Bronchial epithelial cell (primary cell): ENCODE results near the gene MTREX. TPM values are rescaled to one million over a fixed set of nuclear protein-coding genes. Genes with fewer than 3 reads are reported as not detected.
A peak's percentile ranks its signal among the peaks of the same experiment; 100 is the strongest.

ENCODE experiments used
- DNase-seq: peaks from one replicate; pipeline ENCODE4 v3.0.0-alpha.2; 2010; ENCODE audit warnings: low read depth
- FAIRE-seq: peaks from 2 replicates; lab custom pipeline; 2011; peaks lifted over from hg19 to GRCh38; lab: Jason Lieb, UNC
- H3K27me3 ChIP-seq: 2 replicates; pipeline ENCODE4 v1.5.1; 2011; ENCODE audit warnings: low read length; ENCODE audit not compliant: control insufficient read depth, insufficient read depth
- H3K36me3 ChIP-seq: 2 replicates; pipeline ENCODE4 v1.5.1; 2011; ENCODE audit warnings: low read length; ENCODE audit not compliant: control insufficient read depth, insufficient read depth
- H3K4me3 ChIP-seq: 2 replicates; pipeline ENCODE4 v1.5.1; 2011; ENCODE audit warnings: mild to moderate bottlenecking, low read depth, low read length, control low read depth
- total RNA-seq: library from RNA; depleted of rRNA; stranded (reverse); fragments of >200 nt; gene quantifications from 2 replicates; pipeline ENCODE4 v1.2.1, GENCODE V29; 2014
- TF ChIP-seq, protein P1 (sequence below): IDR thresholded peaks from 2 replicates; pipeline ENCODE4 v1.5.1; 2011; ENCODE audit warnings: mild to moderate bottlenecking, moderate library complexity, low read length, control low read depth, inconsistent platforms; ENCODE audit not compliant: insufficient read depth, severe bottlenecking

The MTREX gene
- total RNA-seq, 1 donor from 2014 or later, result 82.1 TPM

- Histone ChIP-seq H3K36me3 (no peaks in the 10 kb centered on the region), H3K4me3 (no peak overlapping the region), H3K27me3 (no peaks in the 10 kb centered on the region)
- DNase-seq (no peak), FAIRE-seq (no peak)
- TF ChIP-seq, protein P1, sequence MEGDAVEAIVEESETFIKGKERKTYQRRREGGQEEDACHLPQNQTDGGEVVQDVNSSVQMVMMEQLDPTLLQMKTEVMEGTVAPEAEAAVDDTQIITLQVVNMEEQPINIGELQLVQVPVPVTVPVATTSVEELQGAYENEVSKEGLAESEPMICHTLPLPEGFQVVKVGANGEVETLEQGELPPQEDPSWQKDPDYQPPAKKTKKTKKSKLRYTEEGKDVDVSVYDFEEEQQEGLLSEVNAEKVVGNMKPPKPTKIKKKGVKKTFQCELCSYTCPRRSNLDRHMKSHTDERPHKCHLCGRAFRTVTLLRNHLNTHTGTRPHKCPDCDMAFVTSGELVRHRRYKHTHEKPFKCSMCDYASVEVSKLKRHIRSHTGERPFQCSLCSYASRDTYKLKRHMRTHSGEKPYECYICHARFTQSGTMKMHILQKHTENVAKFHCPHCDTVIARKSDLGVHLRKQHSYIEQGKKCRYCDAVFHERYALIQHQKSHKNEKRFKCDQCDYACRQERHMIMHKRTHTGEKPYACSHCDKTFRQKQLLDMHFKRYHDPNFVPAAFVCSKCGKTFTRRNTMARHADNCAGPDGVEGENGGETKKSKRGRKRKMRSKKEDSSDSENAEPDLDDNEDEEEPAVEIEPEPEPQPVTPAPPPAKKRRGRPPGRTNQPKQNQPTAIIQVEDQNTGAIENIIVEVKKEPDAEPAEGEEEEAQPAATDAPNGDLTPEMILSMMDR, result no peak
Measured at GRCh38 chr5:55441107-55441771, 133.4 kb downstream of the MTREX start.

DNA sequence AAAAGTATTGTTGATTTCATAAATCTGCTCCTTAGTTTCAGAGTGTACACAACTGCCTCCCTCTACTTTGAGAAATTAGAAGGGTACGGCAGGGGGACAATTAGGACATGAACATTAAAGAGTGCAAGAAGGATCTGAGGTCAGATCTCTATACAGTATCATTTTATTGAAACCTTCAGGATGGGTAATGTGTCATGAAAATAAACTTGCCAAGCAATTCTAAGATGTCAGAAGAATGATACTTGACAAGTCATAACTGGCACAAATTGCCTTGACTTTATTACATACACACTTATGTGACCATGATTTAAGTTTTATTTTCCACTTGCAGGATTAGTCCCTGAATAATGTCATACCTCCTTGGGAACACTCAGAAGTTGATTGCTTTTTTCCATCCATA lies 134.2 kb downstream of the MTREX start:
- TF ChIP-seq, protein P1, result no peak

DNA sequence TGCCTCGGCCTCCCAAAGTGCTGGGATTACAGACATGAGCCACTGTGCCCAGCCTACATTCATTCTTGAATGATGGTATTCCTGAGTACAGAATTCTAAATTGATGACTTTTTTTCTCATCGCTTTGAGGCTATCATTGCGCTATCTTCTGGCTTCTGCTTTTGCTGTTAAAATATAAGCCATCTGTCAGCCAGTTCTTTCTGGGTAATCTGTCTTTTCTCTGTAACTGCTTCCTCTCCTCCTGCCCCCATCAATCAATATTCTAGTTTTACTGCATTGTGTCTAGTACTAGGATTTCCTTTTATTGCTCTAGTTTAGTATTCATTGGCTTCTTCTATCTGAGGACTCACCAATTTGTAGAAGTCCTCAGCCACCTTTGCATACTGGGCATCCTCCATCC lies 138.0 kb downstream of the MTREX start:
- H3K27me3 ChIP-seq, result no peaks in the 10 kb centered on the region
- no peak for FAIRE-seq
- H3K4me3 ChIP-seq, result no peak overlapping the region
- H3K36me3 ChIP-seq, result no peaks in the 10 kb centered on the region
- no peak for DNase-seq
- TF ChIP-seq, protein P1, result no peak

More for the DNA sequence above, 134.2 kb downstream of the MTREX start:
- peak; percentile 44 for DNase-seq
- no peaks in the 10 kb centered on the region for H3K36me3 ChIP-seq
- no peaks in the 10 kb centered on the region for H3K27me3 ChIP-seq
- FAIRE-seq, result no peak
- no peak overlapping the region for H3K4me3 ChIP-seq

DNA sequence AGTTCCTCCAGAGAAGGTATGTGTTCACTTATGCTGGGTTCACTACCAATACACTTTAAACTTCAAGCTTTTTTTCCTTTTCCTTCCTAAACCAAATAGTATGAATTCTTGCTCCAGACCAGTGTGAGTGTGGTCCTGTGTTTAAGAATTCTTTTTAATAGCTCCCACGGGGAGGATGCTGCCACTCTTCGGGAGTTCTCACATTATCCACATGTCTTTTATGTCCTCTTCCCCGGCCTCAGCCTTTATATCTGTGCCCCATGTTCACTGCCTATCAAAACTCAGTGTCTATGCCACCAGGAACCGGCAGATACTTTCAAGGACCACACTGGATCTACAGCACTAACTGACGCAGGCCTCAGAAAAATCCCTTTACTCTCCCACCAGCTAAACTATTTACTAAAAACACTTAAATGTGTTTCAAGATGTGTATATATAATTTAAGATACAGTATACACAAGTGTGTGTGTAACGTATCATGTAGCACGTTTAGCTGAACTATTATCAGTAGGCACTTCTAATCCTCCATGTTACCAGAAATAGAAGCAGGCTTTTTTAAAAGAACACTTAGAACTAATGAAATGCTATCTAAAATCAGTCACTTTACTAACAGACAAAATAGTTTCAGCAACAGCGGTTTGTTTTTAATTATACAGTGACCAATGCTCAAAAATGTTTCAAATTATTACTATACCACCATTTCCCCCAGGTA lies 139.0 kb downstream of the MTREX start:
- TF ChIP-seq, protein P1, result no peak
- H3K4me3 ChIP-seq, result no peak overlapping the region
- no peak for DNase-seq
- no peaks in the 10 kb centered on the region for H3K27me3 ChIP-seq
- no peak for FAIRE-seq
- no peaks in the 10 kb centered on the region for H3K36me3 ChIP-seq

GRCh38 chr5:55450050-55450765 lies 142.4 kb downstream of the MTREX start:
- Histone ChIP-seq H3K27me3 (no peaks in the 10 kb centered on the region), H3K4me3 (no peak overlapping the region), H3K36me3 (no peaks in the 10 kb centered on the region)
- FAIRE-seq, result no peak
- peak; percentile 10 for DNase-seq
- TF ChIP-seq, protein P1, result no peak
